GM21717 (cell line): ENCODE results near the gene NHLRC2.

Source experiments
- ATAC-seq: cut with Tn5 transposase; IDR thresholded peaks from one replicate; pipeline ENCODE4 v1.9.1; 2021; ENCODE audit warnings: mild to moderate bottlenecking, moderate library complexity; ENCODE audit not compliant: unreplicated experiment

The NHLRC2 gene

GRCh38 chr10:113965683-113966082 is 111.2 kb downstream of the NHLRC2 start:
- peak; percentile 39 for ATAC-seq
